ENCODE measurements around the gene AK9.

DNA sequence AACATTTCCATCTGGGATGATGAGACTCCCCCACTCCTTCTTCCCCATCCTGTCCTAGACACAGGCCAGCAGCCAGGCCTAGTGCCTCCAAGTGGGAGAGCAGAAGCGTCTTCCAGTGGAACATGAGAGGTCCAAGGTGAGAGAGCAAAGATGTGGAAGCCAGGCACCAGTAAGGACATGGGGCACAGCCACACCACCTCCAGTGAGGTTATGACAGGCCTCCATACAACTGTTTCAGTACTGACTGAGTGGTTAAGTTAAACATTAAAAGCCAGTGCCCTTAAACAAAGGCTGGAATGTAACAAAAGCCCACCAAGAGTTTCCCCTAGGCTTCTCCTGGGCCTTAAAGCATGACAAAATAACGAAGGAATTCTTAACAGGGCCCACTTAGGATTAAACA lies 213.3 kb downstream of the AK9 start:
- TF ChIP-seq NFRKB (IDR thresholded peaks at IDR 0.05) = no peak
- TF ChIP-seq BHLHE40 (IDR thresholded peaks at IDR 0.05; ENCODE audit: borderline replicate concordance) = no peak
- TF ChIP-seq SP1 (IDR thresholded peaks at IDR 0.05) = no peak
- TF ChIP-seq FOXA1 (IDR thresholded peaks at IDR 0.05) = no peak
- no peak for TF ChIP-seq ZNF384 (IDR thresholded peaks at IDR 0.05)
- no peak for TF ChIP-seq TARDBP (IDR thresholded peaks at IDR 0.05)
- TF ChIP-seq L3MBTL2 (conservative IDR thresholded peaks at IDR 0.05) = no peak
